GM12801 (cell line): Measurements from ENCODE around the gene SNX33.

ENCODE experiments used
- CTCF ChIP-seq: IDR thresholded peaks from one replicate; pipeline ENCODE4 v1.5.1; 2011; ENCODE audit warnings: control low read depth; ENCODE audit not compliant: insufficient read length; ENCODE audit errors: extremely low read depth

Gene SNX33

GRCh38 chr15:75671730-75672602, 24.3 kb downstream of the SNX33 start:
- TF ChIP-seq CTCF: no peak

DNA sequence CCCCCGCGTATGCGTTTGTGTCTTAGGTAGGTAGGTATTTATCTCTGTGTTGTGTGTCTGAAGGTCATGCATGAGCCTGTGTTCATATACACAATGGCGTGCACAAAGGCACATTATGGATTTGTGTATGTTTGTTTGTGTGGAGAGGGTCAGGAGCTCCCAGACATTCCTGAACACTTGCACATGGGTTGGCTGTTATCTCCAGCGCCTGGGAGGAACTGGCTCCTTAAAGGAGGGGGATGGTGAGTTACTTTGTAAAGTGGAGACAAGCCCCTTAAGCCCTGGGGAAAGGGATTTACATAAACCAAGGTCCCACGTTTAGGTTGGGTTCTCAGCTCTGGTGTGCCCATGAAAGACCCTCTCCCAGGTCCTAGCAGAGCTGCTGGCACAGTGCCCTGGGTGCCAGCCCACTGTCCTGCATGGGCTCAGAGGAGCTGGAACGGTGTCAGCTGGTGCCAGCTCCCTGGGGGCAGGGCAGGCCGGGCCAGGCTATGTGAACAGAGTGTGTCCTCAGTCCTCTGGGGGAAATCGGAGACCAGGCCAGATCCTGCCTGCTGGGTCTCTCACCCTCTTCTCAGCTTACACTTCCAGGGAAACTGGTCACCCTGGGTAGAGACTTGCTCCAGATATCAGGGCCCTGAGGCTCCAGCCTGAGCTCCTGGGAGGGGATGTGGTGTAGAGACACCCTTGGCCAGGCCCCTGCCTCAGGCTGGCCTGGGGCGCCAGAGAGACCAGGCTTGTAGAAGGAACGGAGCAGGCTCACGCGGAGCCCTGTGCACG, 25.1 kb downstream of the SNX33 start:
- no peak for TF ChIP-seq CTCF

- TF ChIP-seq CTCF: no peak
Observed at GRCh38 chr15:75673426-75674235, 25.9 kb downstream of the SNX33 start.

GRCh38 chr15:75674366-75674765, 26.7 kb downstream of the SNX33 start:
- TF ChIP-seq CTCF: no peak

DNA sequence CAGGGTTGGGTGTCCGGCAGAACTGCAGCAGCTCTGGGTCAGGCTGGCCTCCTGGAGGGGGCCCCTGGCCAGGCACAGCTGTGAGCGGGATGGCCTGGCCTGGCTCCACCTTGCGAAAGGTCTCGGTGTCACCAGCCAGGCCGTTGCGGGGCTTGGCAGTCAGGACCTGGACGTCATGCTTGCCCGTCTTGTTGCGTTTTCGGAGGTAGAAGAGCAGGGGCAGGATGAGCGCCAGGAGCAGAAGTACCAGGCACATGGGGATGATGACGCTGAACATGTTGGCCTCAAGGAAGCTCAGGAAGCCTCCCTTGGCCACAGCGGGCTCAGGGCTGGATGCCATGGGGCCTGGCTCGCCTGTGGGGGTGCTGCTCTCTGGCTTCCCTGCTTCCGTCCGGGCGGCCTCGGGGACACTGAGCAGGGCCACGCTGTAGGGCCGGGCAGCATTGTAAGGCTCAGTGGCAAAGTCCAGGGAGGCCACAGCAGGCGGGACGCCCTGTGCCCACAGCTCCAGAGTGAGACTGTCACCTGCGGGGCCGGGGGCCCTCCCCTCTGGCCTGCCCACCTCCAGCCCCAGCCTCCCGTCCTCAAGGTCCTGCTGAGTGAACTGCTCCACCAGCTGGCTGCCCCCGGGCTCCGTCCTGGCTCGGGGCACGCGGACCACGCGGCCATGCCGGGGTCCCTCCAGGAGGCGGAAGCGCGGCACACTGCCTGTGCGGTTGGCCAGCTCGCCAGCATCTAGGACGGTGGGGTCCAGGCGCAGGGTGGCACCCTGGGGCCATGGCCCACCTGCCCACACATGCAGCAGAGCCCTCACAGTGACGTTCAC, 28.1 kb downstream of the SNX33 start:
- no peak for TF ChIP-seq CTCF

DNA sequence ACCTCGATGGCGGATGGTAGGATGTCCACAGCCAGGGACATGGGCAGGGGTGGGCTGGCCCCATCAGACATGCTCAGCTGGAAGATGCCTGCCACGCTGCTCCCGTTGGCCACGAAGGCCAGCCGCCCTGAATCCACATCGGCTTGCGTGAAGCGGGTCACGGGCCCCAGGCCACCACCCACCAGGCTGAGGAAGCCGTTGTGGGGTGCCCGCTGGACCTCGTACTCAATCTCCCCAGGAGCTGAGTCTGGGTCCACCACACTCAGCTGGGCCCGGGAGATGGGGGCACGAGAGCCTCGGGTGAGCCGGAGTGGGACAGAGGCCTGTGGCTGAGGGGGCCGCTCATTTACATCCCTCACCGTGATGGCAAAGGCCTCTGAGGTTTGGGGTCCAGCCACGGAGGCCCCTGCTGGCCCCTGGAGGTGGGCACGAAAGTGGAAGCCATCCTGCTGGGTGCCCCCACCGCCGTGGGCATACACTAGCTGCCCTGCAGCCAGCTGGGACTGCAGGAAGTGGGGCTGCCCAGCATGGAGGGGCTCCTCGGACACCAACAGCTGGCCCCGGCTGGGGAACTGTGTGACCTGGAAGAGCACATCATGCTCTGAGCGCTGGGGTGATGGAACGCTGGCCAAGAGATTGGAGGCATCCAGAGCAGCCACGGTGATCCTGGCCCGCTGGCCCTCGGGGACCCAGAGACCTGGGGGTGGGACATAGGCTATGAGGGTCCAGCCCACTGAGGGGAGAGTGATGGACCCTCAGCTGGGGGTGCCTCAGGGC, 29.2 kb downstream of the SNX33 start:
- TF ChIP-seq CTCF: no peak
